ENCODE results near the gene ZNF283. TPM values are rescaled to one million over a fixed set of nuclear protein-coding genes. Genes with fewer than 3 reads are reported as not detected.
"Not testable (repeated sequence)": the region's sequence is repeated elsewhere in the genome, so short reads cannot be mapped to it uniquely, and the experiment has no call there.

ZNF283 gene
- total RNA-seq, 1 experiment from 2014 or later: 8.7 TPM

GRCh38 chr19:43797556-43797955 lies 29.6 kb upstream of the ZNF283 start:
- in situ Hi-C loops (cut with HindIII; ENCODE audit: low pct_unique_long_range_greater_than_20kb, low sequenced_read_pairs): no loop called here

DNA sequence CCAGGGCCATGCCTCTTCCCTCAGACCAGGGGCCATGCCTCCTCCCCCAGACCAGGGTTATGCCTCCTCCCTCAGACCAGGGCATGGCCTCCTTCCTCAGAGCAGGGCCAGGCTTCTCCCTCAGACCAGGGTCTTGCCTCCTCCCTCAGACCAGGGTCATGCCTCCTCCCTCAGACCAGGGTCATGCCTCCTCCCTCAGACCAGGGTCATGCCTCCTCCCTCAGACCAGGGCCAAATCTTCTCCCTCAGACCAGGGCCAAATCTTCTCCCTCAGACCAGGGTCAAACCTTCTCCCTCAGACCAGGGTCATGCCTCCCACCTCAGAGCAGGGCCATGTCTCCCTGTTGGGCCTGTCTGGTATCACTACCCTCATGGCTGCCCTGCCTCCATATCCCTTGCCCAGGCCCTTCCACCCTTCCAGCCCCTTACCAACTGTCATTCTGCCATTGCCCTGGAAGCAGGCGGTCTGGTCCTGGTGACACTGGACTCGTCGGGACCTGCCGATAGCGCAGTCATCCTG lies 29.0 kb upstream of the ZNF283 start:
- no peak for DNase-seq (ENCODE audit: low read depth, low spot score)
- in situ Hi-C loops (cut with HindIII; ENCODE audit: low pct_unique_long_range_greater_than_20kb, low sequenced_read_pairs): no loop called here

More at GRCh38 chr19:43797556-43797955, 29.6 kb upstream of the ZNF283 start:
- no peak for DNase-seq (ENCODE audit: low read depth, low spot score)

DNA sequence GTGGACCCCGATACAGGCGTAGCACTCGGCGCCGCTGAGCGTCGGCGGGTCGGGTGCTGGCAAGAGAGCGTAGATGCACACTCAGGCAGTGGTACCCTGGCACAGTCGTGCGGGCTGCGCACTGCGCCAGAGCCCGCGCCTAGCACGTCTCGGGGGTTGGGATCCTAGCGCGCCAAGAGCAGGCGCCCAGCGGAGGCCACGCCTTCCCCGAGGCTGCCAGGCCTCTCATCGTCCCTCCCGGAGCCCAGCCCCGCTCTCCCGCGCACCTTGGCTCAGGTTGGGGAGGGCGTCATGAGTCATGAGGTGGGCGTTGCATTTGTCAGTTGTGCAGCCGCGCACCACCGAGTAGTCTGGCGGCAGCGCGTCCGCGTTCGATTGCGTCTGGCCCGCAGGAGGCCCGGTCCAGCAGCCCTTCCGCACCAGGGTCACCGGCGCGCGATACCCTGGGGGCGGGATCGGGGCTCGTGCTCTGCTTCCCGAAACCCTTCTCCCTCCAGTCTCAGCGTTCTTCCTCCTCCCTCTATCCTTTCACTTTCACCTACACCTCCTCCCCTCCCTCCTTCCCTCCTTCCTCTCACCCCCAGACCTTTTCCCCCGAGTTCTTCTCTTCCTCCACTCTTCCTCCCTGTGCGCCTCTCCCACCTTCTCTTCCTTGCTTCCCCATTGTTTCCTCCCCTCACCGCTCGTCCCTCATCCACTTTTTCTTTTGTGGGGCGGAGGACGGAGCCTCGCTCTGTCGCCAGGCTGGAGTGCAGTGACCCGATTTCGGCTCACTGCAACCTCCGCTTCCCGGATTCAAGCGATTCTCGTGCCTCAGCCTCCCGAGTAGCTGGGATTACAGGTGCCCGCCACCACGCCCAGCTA lies 28.3 kb upstream of the ZNF283 start:
- no peak for DNase-seq (ENCODE audit: low read depth, low spot score)
- in situ Hi-C loops (cut with HindIII; ENCODE audit: low pct_unique_long_range_greater_than_20kb, low sequenced_read_pairs): no loop called here

DNA sequence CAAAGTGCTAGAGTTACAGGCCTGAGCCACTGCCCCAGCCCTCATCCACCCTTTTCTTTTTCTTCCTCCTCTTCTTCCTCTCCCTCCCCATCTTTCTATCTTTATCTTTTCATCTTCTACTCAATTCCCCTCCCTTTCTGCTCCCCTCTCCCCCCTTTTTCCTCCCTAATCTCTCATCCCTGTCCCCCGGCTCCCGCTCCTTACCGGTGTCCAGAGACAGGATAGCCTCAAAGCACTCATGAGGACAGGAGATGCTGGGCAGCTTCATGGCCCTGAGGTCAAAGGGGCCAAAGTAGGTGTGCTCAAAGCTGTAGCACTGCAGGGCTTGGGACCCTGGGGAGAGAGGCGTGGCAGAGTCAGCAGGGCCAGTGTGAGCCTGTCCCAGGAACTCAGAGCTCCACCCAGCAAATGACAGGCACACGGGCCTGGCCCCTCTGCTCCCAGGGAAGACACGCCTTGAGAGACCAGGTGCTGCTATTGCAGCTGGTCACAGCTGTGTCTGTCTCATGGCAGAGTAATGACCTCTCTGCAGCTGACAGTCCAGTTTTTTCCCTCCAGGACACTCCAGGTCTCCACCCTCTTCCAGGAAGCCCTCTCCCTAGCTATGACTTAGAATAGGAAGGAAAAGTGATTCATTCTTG lies 27.5 kb upstream of the ZNF283 start:
- in situ Hi-C loops (cut with HindIII; ENCODE audit: low pct_unique_long_range_greater_than_20kb, low sequenced_read_pairs): no loop called here
- no peak for DNase-seq (ENCODE audit: low read depth, low spot score)

GRCh38 chr19:43802216-43802951 lies 24.7 kb upstream of the ZNF283 start, which contains the start of gene LYPD5:
Gene LYPD5 (minus strand): TSS chr19:43802447. CDS start chr19:43802380, 67 bp downstream.
- in situ Hi-C loops (cut with HindIII; ENCODE audit: low pct_unique_long_range_greater_than_20kb, low sequenced_read_pairs): no loop called here
- no peak for DNase-seq (ENCODE audit: low read depth, low spot score)

DNA sequence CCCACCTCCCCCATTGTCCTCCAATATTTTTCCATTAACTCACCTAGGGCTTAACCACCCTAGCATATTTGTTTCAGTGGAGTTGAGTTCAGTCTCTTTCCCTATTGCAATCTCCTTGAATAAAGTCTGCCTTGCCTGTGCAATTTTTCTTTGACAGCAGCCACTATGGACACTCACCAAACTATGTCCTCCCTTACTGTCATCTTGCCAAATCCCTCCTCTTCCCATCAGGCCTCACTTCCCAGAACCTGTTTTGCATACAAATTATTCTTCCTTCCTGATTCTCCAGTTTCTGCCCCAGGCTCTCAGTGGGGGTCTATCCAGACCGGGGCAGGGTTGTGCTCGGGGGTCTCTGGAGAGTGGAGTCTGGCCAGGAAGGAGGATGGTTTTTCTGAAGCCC lies 22.7 kb upstream of the ZNF283 start:
- in situ Hi-C loops (cut with HindIII; ENCODE audit: low pct_unique_long_range_greater_than_20kb, low sequenced_read_pairs): no loop called here
- DNase-seq (ENCODE audit: low read depth, low spot score): no peak

DNA sequence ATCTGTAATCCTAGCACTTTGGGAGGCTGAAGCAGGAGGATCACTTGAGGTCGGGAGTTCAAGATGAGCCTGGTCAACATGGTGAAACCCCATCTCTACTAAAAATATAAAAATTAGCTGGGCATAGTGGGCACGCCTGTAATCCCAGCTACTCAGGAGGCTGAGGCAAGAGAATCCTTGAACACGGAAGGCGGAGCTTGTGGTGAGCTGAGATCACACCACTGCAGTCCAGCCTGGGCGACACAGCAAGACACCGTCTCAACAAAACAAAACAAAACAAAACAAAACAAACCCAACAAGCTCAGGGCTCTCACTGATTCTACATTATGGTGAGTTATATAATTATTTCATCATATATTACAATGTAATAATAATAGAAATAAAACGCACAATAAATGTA lies 20.7 kb upstream of the ZNF283 start:
- DNase-seq (ENCODE audit: low read depth, low spot score): peak; percentile 69
- in situ Hi-C loops (cut with HindIII; ENCODE audit: low pct_unique_long_range_greater_than_20kb, low sequenced_read_pairs): not testable (repeated sequence)

DNA sequence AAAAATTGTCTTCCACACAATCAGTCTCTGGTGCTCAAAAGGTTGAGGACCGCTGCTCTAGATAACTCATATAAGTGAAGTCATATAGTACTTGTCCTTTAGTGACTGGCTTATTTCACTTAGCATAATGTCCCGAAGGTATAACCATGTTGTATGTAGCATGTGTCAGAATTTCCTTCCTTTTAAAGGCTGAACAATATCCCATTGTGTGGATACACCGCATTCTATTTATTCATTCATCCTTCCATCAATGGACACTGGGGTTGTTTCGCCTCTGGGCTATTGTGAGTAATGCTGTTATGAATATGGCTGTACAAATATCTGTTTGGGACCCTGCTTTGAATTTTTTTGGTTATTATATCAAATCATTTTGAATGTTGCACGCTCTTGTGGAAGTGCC lies 20.3 kb upstream of the ZNF283 start:
- in situ Hi-C loops (cut with HindIII; ENCODE audit: low pct_unique_long_range_greater_than_20kb, low sequenced_read_pairs): no loop called here
- DNase-seq (ENCODE audit: low read depth, low spot score): peak; percentile 98

DNA sequence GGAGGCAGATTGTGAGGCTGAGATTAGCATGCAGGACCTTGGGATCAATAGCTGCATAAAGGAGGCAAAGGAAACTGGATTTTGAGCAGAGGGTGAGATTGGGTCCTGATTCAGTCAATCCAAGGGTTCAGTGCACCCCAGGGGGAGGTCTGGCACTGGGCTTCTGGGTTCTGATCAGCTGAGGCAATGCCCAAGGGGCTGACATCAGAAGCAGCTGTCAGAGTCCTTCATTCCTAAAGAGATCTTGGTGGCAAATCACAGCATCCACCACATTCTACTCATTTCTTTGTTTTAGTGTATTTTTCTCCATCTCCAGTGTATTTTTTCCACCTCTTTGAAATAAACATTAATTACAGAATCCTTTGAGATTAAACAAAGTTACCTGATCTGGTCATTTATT lies 19.5 kb upstream of the ZNF283 start:
- no peak for DNase-seq (ENCODE audit: low read depth, low spot score)
- in situ Hi-C loops (cut with HindIII; ENCODE audit: low pct_unique_long_range_greater_than_20kb, low sequenced_read_pairs): no loop called here

- in situ Hi-C loops (cut with HindIII; ENCODE audit: low pct_unique_long_range_greater_than_20kb, low sequenced_read_pairs): no loop called here
- DNase-seq (ENCODE audit: low read depth, low spot score): peak; percentile 78
These were observed 17.1 kb upstream of the ZNF283 start for GRCh38 chr19:43809762-43810696.

DNA sequence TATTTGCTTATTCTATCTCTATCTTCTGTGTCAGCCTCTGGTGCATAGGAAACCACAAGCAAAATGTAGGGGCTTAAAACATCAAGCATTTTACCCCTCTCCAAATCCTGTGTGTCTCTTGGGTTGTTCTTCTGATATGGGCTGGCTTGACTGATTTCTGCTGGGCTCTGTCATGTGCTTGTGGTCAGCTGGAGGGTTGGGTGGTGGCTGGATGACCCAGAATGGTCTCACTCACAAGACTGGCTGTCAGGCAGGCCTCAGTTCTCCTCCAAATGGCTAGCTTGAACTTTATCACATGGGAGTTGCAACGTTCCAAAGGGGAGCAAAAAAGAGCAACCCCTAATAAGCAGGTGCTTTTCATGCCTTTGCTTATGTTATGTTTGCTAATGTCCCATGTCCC lies 15.3 kb upstream of the ZNF283 start:
- no peak for DNase-seq (ENCODE audit: low read depth, low spot score)
- in situ Hi-C loops (cut with HindIII; ENCODE audit: low pct_unique_long_range_greater_than_20kb, low sequenced_read_pairs): no loop called here

DNA sequence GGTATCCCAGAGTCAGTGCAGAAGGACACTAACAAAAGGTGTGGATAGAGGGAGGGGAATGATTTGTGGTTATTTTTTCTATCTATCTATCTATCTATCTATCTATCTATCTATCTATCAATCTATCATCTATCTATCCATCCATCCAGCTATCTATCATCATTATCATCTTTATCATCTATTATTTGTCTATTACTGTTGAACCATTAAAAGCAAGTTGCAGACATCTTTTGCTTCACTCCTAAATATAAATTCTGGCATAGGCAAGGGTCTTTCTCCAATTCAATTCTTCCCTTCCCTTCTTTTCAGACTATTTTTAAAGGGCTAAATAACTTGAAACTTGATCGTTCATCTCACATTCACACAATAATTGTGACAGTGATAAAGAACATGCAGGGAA lies 14.9 kb upstream of the ZNF283 start:
- in situ Hi-C loops (cut with HindIII; ENCODE audit: low pct_unique_long_range_greater_than_20kb, low sequenced_read_pairs): no loop called here
- DNase-seq (ENCODE audit: low read depth, low spot score): no peak

GRCh38 chr19:43812688-43813087 lies 14.4 kb upstream of the ZNF283 start:
- DNase-seq (ENCODE audit: low read depth, low spot score): no peak
- in situ Hi-C loops (cut with HindIII; ENCODE audit: low pct_unique_long_range_greater_than_20kb, low sequenced_read_pairs): no loop called here

- in situ Hi-C loops (cut with HindIII; ENCODE audit: low pct_unique_long_range_greater_than_20kb, low sequenced_read_pairs): no loop called here
- DNase-seq (ENCODE audit: low read depth, low spot score): no peak
These were observed 12.3 kb upstream of the ZNF283 start for GRCh38 chr19:43814663-43815352.

DNA sequence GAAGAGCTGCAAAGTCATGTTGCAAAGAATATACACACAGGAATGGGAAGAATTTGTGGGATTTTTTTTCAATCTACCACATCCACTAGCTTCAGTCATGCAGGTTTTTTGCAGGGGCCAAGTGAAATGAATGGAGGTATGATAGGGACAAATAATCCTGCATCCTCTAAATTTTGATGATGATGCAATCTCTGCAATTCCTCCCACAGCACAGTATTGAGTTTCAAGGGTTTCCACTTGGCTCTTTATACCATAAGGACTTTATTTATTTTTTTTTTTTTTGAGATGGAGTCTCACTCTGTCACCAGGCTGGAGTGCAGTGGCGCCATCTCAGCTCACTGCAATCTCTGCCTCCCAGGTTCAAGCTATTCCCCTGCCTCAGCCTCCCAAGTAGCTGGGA lies 9.7 kb upstream of the ZNF283 start:
- in situ Hi-C loops (cut with HindIII; ENCODE audit: low pct_unique_long_range_greater_than_20kb, low sequenced_read_pairs); DNase-seq (ENCODE audit: low read depth, low spot score): not testable (repeated sequence)

DNA sequence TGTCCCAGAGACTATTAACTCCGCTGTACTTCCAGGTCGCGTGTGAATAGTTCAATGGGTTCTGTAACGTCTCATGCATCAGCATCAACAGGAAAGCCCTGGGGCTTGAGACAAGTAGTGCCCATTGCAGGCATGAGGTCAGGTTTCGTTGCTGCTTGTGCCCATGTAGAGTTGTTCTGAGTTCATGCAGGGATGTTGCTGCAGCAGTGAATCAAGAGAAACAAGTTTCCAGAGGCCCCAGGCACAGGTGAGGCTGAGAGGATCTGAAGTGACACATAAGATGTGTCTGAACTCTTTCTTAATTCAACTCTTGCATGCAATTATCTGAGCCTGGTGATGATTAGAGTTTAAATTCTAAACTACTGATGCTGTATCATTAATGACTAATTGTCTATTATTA lies 8.6 kb upstream of the ZNF283 start:
- DNase-seq (ENCODE audit: low read depth, low spot score): no peak
- in situ Hi-C loops (cut with HindIII; ENCODE audit: low pct_unique_long_range_greater_than_20kb, low sequenced_read_pairs): no loop called here
